Activated T-helper 2 cell treated with anti-CD3 and anti-CD28 coated beads, Interferon-gamma antibody, Interleukin-2, Interleukin-4, amounts not matched to agents 10 μg/mL and 5 μg/mL and 100 μg/mL, durations not matched to agents 14 hours and 24 hours and 36 hours (primary cell): Measurements from ENCODE around the gene MIEF1. TPM values are rescaled to one million over a fixed set of nuclear protein-coding genes. Genes with fewer than 3 reads are reported as not detected.
A peak's percentile ranks its signal among the peaks of the same experiment; 100 is the strongest.

Source experiments
- DNase-seq: peaks from one replicate; pipeline ENCODE4 v3.0.0; 2021; ENCODE audit warnings: low spot score
- H3K27ac Mint-ChIP-seq: one replicate; pipeline ENCODE4 v1.8.0; 2021; ENCODE audit warnings: mixed read lengths
- H3K27me3 Mint-ChIP-seq: one replicate; pipeline ENCODE4 v1.8.0; 2021; ENCODE audit warnings: low read depth, mixed read lengths
- H3K36me3 Mint-ChIP-seq: one replicate; pipeline ENCODE4 v1.8.0; 2021; ENCODE audit warnings: low read depth, mixed read lengths
- H3K4me1 Mint-ChIP-seq: one replicate; pipeline ENCODE4 v1.8.0; 2021; ENCODE audit warnings: low read depth, mixed read lengths
- H3K4me3 Mint-ChIP-seq: one replicate; pipeline ENCODE4 v1.8.0; 2021; ENCODE audit warnings: low read depth, mild to moderate bottlenecking, moderate library complexity, mixed read lengths
- H3K9me3 Mint-ChIP-seq: one replicate; pipeline ENCODE4 v1.8.0; 2021; ENCODE audit warnings: mixed read lengths
- intact Hi-C: fragments of 100-400 bp; cut with micrococcal nuclease; formaldehyde crosslinking; loops from one replicate; pipeline ENCODE4 v1.15.1; 2023
- total RNA-seq: library from RNA; stranded (reverse); gene quantifications from 2 replicates; pipeline ENCODE4 v1.2.3, GENCODE V29; 2022

MIEF1 gene
- total RNA-seq, 1 donor from 2014 or later: 46.9 TPM

DNA sequence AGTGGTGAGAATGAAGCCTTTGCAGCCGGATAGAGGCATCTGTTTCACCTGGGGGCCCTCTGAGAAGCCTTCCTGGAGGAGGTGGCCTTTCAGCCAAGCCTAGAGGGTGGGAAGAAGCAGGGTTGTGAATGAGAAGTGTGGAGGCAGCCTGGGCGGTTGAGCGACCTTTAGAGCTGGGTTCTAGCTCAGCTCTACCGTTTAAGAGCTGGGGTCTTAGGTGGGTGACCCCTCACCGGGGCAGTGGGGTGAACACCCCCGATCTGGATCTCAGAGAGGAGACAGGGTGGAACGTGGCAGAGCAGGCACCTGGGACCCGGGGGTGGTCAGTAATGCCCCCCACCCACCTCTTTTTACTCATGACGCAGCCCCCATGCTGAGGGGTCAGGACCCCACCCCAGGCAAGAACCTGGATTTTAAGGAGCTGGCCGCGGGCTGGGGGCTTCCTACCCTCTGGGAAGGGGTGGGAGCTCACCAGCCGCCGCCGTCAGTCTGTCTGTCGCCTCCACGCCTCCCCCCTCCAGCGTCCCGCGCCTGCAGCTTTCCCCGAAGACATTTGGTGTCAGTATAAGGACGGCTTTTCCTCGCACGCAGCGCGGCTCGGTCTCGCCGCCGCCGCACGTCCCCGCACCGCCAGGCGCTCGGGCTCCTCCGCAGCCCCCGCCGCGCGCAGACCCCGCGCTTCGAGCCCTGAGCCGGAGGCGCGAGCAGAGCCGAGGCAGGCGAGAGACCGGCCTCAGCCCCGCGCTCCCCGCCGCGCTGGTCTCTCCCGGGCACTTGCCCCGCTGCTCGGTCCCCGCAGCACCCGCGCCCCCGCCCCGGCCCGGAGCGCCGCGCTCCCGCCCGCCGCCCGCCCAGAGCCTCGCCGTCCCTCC, 55.1 kb downstream of the MIEF1 start:
- Mint-ChIP-seq H3K27ac (no peak overlapping the region), H3K4me3 (peak overlapping the region; percentile 41), H3K36me3 (no peaks in the 10 kb centered on the region), H3K27me3 (peaks cover 49% of the 10 kb centered on the region), H3K4me1 (peaks cover 2% of the 10 kb centered on the region), H3K9me3 (no peaks in the 10 kb centered on the region)
- intact Hi-C loops: no loop called here
- DNase-seq: no peak

DNA sequence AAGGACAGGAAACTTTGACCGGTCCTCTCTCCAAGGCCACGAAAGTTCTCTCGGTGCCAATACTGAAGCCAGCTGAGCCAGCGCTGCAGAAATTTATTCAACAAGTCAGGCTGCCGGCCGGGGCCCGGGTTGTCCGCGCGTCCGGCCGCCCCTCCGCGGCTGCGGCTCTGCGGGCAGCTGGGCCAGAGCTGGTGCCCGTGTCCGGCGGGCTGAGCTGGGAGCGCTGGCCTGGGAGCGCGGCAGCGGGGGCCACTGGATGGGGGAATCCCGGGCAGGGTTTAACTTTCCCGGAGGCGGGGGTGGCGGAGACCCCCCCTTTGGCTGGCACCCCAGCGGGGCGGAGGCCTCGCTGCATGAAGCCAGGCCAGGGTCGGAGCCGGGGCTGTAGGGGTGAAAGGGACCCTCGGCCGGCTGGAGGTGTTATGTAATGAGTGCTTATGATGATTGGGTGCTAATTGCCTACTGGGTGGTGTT, 56.2 kb downstream of the MIEF1 start:
- Mint-ChIP-seq H3K36me3 (no peaks in the 10 kb centered on the region), H3K27ac (no peak overlapping the region), H3K4me3 (peak overlapping the region; percentile 17), H3K9me3 (no peaks in the 10 kb centered on the region), H3K4me1 (peaks cover 2% of the 10 kb centered on the region), H3K27me3 (peaks cover 42% of the 10 kb centered on the region)
- no peak for DNase-seq
- intact Hi-C loops: no loop called here

DNA sequence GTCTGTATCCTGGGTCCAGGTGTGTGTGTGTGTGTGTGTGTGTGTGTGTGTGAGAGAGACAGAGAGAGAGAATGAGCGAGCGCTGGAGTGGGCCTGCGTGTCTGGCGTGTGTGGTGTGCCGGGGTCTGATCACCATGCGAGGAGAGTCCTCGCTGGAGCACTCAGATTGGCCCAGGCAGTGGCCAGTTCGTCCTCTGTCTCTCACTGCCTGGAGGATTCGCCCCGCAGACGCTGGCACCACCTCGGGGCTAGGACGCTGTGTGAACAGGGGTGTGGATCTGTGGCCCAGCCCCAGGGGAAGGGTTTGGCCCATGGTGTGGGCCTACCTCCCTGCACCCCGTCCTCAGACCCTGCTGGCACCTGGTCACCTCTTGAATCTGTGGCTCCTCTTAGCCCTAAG, 56.9 kb downstream of the MIEF1 start:
- no peak overlapping the region for H3K27ac Mint-ChIP-seq
- intact Hi-C loops: no loop called here
- DNase-seq: no peak
- no peaks in the 10 kb centered on the region for H3K9me3 Mint-ChIP-seq
- no peak overlapping the region for H3K4me3 Mint-ChIP-seq
- H3K27me3 Mint-ChIP-seq: peaks cover 42% of the 10 kb centered on the region
- peaks cover 2% of the 10 kb centered on the region for H3K4me1 Mint-ChIP-seq
- H3K36me3 Mint-ChIP-seq: no peaks in the 10 kb centered on the region

DNA sequence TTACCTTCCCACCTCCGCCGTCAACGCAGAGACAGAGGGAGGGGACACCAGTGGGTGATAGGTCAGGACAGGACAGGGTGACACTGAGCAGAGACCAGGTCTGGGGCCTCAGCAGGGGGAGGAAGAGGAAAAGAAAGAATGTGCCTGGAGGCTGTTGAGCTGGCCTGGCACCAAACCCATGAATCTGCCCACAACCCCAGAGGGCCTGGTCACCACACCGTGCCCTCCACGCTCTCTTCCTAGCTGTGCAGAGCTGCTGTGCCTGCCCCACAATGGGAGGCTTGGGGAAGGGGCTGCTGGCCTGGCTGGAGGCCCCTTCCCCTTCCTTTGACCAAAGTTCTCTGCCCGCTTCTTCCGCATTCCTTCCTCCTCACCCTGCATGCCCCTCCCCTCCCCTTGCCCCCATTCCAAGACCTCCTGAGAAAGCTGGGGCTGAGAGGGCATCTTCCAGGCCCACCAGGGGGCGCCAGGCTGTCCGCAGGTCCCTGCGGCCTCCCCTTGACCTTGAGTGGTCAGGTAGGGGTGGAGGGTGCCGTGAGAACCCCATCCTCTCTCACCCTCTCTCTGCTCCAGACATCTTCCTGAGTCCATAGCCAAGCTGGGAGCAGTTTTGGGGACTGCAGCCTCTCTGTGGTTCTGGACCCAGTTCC, 57.5 kb downstream of the MIEF1 start:
- Mint-ChIP-seq H3K27ac (no peak overlapping the region), H3K4me3 (no peak overlapping the region), H3K27me3 (peaks cover 36% of the 10 kb centered on the region), H3K36me3 (no peaks in the 10 kb centered on the region), H3K9me3 (no peaks in the 10 kb centered on the region), H3K4me1 (peaks cover 2% of the 10 kb centered on the region)
- intact Hi-C loops: no loop called here
- DNase-seq: no peak

DNA sequence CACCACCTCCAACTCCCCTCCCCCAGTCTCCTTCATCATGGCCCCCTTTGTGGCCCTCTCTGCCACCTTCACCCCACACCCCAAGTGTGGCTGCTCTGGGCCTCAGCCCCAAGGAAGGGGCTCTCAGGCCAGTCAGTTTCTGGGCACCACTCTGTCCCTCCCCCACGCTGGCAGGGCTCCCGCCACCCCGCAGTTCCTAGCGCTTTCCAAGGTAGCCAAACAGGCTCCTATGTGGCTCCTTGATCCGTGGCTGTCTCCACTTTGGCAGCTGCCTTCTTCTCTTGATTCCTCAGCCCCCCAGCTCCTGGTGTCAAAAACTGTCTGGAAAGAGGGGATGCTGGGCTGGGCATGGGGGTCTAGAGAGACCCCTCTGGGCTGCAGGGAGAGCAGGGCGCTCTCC, 58.0 kb downstream of the MIEF1 start:
- H3K4me1 Mint-ChIP-seq: peaks cover 2% of the 10 kb centered on the region
- peaks cover 35% of the 10 kb centered on the region for H3K27me3 Mint-ChIP-seq
- DNase-seq: no peak
- intact Hi-C loops: no loop called here
- no peak overlapping the region for H3K27ac Mint-ChIP-seq
- no peak overlapping the region for H3K4me3 Mint-ChIP-seq
- H3K9me3 Mint-ChIP-seq: no peaks in the 10 kb centered on the region
- no peaks in the 10 kb centered on the region for H3K36me3 Mint-ChIP-seq

DNA sequence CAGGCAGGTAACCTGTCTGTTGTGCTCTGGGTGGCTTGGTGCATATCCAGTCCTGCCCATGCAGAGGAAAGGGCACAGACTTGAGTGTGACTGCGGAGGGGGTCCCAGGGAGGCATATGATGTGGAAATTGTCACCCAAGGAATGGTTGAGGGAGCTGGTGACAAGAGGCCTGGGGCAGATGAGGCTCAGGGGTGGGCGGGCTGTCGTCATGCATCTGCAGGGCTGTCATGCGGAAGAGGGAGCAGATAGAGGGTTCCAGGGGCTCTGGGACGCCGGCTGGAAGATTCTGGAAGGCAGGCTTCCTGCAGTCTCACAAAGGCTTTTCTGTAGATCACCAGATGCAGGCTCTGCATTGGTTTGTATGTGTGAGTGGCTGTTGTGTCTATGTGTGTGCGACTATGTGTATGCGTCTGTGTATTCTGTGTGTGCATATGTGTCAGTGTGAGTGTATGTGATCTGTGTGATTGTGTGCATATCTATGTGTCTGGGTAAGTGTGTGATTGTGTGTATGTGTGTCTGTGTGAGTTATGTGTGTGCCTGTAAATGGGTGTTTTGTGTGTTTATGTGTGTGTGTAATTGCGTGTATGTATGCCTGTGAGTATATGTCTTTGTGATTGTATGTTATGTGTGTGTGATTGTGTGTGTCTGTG, 60.9 kb downstream of the MIEF1 start:
- no peak for DNase-seq
- no peak overlapping the region for H3K4me3 Mint-ChIP-seq
- intact Hi-C loops: no loop called here
- H3K27ac Mint-ChIP-seq: no peak overlapping the region
- peaks cover 10% of the 10 kb centered on the region for H3K4me1 Mint-ChIP-seq
- H3K27me3 Mint-ChIP-seq: peaks cover 18% of the 10 kb centered on the region
- H3K9me3 Mint-ChIP-seq: peaks cover 8% of the 10 kb centered on the region
- H3K36me3 Mint-ChIP-seq: no peaks in the 10 kb centered on the region

DNA sequence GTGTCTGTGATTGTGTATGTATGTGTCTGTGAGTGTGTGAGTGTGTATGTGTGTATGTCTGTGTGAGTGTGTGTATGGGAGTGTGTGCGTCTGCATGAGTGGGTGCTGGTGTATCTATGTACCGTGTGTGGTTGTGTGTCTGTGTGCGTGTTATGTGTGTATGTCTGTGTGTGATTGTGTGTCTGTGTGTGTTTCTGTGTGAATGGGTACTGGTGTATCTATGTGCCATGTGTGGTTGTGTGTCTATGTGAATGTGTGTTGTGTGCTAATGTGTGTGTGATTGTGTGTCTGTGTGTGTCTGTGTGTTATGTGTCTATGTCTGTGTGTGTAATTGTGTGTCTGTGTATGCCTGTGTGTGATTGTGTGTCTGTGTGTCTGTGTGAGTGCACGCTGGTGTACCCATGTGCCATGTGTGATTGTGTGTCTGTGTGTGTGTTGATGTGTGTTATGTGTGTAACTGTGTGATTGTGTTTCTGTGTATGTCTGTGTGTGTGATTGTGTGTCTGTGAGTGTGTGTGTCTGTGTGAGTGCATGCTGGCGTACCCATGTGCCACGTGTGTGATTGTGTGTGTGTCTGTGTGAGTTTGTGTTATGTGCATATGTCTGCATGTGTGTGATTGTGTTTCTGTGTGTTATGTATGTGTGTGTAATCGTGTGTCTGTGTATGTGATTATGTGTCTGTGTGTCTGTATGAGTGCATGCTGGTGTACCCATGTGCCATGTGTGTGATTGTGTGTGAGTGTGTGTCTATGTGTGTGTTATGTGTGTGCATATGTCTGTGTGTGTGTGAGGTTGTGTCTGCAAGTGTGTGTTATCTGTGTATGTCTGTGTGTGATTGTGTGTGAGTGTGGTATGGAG, 61.7 kb downstream of the MIEF1 start:
- Mint-ChIP-seq H3K27me3 (peaks cover 13% of the 10 kb centered on the region), H3K4me3 (no peak overlapping the region), H3K36me3 (no peaks in the 10 kb centered on the region), H3K4me1 (peaks cover 11% of the 10 kb centered on the region), H3K9me3 (peaks cover 8% of the 10 kb centered on the region), H3K27ac (no peak overlapping the region)
- DNase-seq: no peak
- intact Hi-C loops: no loop called here

DNA sequence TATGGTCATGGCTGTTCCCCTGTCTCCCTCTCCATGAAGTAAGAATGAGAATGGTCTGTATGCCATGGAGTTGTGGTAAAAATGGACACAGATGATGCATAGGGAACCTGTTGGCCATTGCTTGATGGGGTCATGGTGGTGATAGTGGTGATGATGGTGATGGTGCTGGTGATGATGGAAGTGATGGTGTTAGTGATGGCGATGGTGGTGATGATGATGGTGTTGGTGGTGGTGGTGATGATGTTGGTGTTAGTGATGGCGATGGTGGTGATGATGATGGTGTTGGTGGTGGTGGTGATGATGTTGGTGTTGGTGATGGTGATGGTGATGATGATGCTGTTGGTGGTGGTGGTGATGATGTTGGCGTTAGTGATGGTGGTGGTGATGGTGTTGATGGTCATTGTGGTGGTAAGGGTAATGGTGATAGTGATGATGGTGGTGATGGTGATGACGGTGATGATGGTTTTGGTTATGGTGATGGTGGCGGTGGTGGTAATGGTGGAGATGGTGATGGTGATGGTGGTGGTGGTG, 63.4 kb downstream of the MIEF1 start:
- intact Hi-C loops: no loop called here
- Mint-ChIP-seq H3K4me3 (no peak overlapping the region), H3K9me3 (peaks cover 8% of the 10 kb centered on the region), H3K27me3 (peaks cover 9% of the 10 kb centered on the region), H3K36me3 (no peaks in the 10 kb centered on the region), H3K4me1 (peaks cover 11% of the 10 kb centered on the region), H3K27ac (no peak overlapping the region)
- no peak for DNase-seq

DNA sequence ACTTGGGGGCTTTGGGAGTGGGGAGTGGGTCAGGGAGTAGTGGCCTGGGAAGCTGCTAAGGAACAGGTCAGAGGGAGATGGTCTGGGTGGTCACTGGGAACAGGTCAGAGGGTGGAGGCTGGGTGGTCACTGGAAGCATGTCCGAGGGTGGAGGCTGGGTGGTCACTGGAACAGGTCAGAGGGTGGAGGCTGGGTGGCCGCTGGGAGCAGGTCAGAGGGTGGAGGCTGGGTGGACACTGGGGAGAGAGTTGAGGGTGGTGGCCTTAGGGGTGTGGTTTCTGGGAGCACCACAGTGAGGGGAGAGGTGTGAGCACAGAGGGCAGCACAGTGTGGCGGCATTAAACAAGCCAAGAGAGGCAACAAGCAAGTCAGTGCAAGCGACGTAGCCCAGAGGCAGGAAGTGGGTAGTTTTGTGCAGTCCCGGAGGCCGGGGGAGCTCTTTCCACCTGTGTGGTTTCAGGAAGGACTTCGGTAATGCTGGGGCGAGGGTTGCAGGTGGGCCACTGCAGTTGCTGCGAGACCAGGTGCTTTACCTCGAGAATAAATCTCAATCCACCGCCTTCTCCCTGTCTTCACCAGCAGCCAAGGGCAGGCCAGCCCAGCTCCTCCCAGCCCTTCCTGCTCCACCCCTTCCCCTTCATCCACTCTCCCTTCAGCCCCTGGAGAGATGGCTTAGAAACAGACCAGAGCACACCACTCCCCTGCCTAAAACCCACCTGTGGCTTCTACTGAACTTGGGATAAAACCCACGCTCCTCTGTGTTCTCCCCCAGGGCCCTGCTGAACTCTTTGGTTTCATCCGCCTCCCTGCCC, 65.3 kb downstream of the MIEF1 start:
- Mint-ChIP-seq H3K4me1 (peaks cover 11% of the 10 kb centered on the region), H3K36me3 (no peaks in the 10 kb centered on the region), H3K4me3 (no peak overlapping the region), H3K9me3 (peaks cover 8% of the 10 kb centered on the region), H3K27ac (no peak overlapping the region), H3K27me3 (peaks cover 3% of the 10 kb centered on the region)
- DNase-seq: peak; percentile 41
- intact Hi-C loops: no loop called here
